PC-9 (cell line): ENCODE measurements around the gene CAPN3.
"Not testable (repeated sequence)": the region's sequence is repeated elsewhere in the genome, so short reads cannot be mapped to it uniquely, and the experiment has no call there.

Source experiments
- EZH2 ChIP-seq: fragments of 200-600 bp; sonication (generic); IDR thresholded peaks from 2 replicates; pipeline ENCODE4 v1.8.0; 2017; ENCODE audit warnings: antibody characterized with exemption, low read depth
- TF ChIP-seq, protein P1 (sequence below): fragments of 200-600 bp; sonication (generic); conservative IDR thresholded peaks from 2 replicates; pipeline ENCODE4 v1.6.1; 2017; ENCODE audit warnings: mixed run types, antibody characterized with exemption, mild to moderate bottlenecking, moderate library complexity

GRCh38 chr15:42316282-42316805 is 43.0 kb upstream of the CAPN3 start:
- TF ChIP-seq, protein P1, sequence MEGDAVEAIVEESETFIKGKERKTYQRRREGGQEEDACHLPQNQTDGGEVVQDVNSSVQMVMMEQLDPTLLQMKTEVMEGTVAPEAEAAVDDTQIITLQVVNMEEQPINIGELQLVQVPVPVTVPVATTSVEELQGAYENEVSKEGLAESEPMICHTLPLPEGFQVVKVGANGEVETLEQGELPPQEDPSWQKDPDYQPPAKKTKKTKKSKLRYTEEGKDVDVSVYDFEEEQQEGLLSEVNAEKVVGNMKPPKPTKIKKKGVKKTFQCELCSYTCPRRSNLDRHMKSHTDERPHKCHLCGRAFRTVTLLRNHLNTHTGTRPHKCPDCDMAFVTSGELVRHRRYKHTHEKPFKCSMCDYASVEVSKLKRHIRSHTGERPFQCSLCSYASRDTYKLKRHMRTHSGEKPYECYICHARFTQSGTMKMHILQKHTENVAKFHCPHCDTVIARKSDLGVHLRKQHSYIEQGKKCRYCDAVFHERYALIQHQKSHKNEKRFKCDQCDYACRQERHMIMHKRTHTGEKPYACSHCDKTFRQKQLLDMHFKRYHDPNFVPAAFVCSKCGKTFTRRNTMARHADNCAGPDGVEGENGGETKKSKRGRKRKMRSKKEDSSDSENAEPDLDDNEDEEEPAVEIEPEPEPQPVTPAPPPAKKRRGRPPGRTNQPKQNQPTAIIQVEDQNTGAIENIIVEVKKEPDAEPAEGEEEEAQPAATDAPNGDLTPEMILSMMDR = not testable (repeated sequence)
- TF ChIP-seq EZH2 = not testable (repeated sequence)
